SK-N-SH treated with all-trans-retinoic acid at 6 μM for 48 hours (cell line): ENCODE measurements around the gene ATG10.

ENCODE experiments used
- ESRRG ChIP-seq: fragments of 250-450 bp; sonication (Bioruptor Pico); IDR thresholded peaks from 2 replicates; pipeline ENCODE4 v1.6.1; 2021; ENCODE audit warnings: mild to moderate bottlenecking
- ISL1 ChIP-seq: fragments of 250-450 bp; sonication (Bioruptor Pico); IDR thresholded peaks from 2 replicates; pipeline ENCODE4 v2.1.2; 2022; ENCODE audit warnings: mild to moderate bottlenecking, moderate library complexity
- RARB ChIP-seq: fragments of 250-450 bp; sonication (Bioruptor Pico); IDR thresholded peaks from 2 replicates; pipeline ENCODE4 v1.8.0; 2021; ENCODE audit warnings: mild to moderate bottlenecking, moderate library complexity
- SNAI2 ChIP-seq: fragments of 250-450 bp; sonication (Bioruptor Pico); IDR thresholded peaks from 2 replicates; pipeline ENCODE4 v1.5.0; 2020; ENCODE audit warnings: mild to moderate bottlenecking, moderate library complexity
- ZFP3 ChIP-seq: fragments of 250-450 bp; sonication (Bioruptor Pico); IDR thresholded peaks from 2 replicates; pipeline ENCODE4 v1.5.0; 2020; ENCODE audit warnings: mild to moderate bottlenecking, moderate library complexity
- ZFP30 ChIP-seq: fragments of 450-650 bp; formaldehyde crosslinking; IDR thresholded peaks from 2 replicates; pipeline ENCODE4 v1.5.0; 2022; ENCODE audit warnings: mild to moderate bottlenecking, moderate library complexity
- ZNF70 ChIP-seq: fragments of 450-650 bp; formaldehyde crosslinking; IDR thresholded peaks from 2 replicates; pipeline ENCODE4 v1.5.0; 2020; ENCODE audit warnings: mild to moderate bottlenecking, moderate library complexity
- ZNF8 ChIP-seq: fragments of 450-650 bp; formaldehyde crosslinking; IDR thresholded peaks from 2 replicates; pipeline ENCODE4 v1.5.0; 2020; ENCODE audit warnings: mild to moderate bottlenecking, moderate library complexity
- TF ChIP-seq, protein P1 (sequence below): fragments of 250-450 bp; sonication (Bioruptor Pico); IDR thresholded peaks from 2 replicates; pipeline ENCODE4 v1.8.0; 2020; ENCODE audit warnings: mild to moderate bottlenecking, moderate library complexity, borderline replicate concordance

DNA sequence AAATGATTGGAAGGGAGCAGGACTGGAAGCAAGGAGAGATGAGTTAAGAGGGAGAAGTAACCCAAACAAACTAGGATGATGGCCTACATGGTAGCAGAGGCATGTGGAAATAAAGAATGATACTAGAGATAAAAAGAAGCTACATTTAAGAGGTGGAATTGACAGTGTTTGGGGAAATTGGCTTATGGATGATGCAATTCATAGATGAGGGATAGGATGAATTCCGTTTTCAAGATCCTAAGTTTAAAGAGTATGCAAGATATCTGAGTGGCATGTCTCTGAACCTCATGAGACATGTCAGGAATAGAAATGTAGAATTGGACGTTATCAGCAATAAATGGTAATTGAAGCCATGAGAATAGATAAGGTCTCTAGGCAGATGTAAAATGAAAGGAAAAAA lies 232.7 kb downstream of the ATG10 start:
- no peak for TF ChIP-seq ZFP3 (CRISPR knock-in tag)
- no peak for TF ChIP-seq SNAI2 (CRISPR knock-in tag)
- TF ChIP-seq ZNF70 = no peak
- TF ChIP-seq, protein P1, sequence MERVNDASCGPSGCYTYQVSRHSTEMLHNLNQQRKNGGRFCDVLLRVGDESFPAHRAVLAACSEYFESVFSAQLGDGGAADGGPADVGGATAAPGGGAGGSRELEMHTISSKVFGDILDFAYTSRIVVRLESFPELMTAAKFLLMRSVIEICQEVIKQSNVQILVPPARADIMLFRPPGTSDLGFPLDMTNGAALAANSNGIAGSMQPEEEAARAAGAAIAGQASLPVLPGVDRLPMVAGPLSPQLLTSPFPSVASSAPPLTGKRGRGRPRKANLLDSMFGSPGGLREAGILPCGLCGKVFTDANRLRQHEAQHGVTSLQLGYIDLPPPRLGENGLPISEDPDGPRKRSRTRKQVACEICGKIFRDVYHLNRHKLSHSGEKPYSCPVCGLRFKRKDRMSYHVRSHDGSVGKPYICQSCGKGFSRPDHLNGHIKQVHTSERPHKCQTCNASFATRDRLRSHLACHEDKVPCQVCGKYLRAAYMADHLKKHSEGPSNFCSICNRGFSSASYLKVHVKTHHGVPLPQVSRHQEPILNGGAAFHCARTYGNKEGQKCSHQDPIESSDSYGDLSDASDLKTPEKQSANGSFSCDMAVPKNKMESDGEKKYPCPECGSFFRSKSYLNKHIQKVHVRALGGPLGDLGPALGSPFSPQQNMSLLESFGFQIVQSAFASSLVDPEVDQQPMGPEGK = no peak
- TF ChIP-seq ESRRG (CRISPR knock-in tag) = no peak
- no peak for TF ChIP-seq ISL1
- TF ChIP-seq ZFP30 (CRISPR knock-in tag) = no peak
- no peak for TF ChIP-seq RARB (CRISPR knock-in tag)
- TF ChIP-seq ZNF8 (CRISPR knock-in tag) = no peak
